Stimulated activated CD4-positive, alpha-beta T cell treated with anti-CD3 and anti-CD28 coated beads, Interleukin-4, amount 100 ng/mL, for 1 hour (primary cell): ENCODE results near the gene ADAMTS2.
A peak's percentile ranks its signal among the peaks of the same experiment; 100 is the strongest.

Experiments used
- DNase-seq: peaks from one replicate; pipeline ENCODE4 v3.0.0-alpha.2; 2020

Gene ADAMTS2

GRCh38 chr5:179345433-179346321, at the start of gene ADAMTS2:
Gene ADAMTS2, minus strand, starts transcription at chr5:179345461. Its CDS starts 133 bp downstream, at chr5:179345328.
- peak; percentile 3 for DNase-seq

- no peak for DNase-seq
Observed at GRCh38 chr5:179393078-179393477, 47.8 kb upstream of the ADAMTS2 start.

GRCh38 chr5:179387151-179388110, 42.2 kb upstream of the ADAMTS2 start:
- DNase-seq = no peak

DNA sequence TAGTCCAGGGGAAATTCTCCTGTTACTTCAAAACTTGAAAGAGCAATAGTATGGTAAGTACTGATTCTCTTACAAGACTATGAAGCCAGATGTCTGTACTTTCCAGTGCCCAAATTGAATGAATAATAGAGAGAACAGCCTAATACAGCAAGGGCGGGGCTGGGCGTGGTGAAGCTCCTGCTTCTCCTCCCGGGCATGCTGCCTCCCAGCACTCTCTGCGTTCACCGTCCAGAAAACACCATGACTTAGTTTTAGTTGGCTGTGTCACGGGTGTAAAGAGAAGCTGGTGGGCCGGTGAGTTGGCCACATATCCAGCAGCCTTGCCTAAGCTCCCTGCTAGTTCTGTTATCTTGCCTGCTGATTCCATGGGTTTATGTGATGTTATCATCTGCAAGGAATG, 40.7 kb upstream of the ADAMTS2 start:
- DNase-seq = no peak

DNA sequence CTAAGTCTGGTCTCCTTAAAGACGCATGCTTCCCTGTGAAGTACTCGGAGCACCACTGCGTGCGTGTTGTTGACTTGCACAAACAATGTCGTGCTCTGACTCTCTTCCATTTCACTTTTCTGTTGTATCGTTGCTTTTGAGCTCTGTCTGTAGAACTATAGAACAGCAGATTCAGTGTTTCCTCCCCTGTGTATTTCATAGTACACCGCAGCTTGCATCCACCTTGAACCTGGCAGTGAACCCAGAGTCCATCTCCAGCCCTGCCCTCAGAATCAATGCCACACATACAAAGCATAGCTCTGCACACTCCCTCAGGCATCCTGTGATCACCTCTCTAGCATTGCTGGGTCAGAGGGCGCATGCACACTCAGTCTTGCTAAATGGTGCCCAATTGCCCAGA, 37.2 kb upstream of the ADAMTS2 start:
- no peak for DNase-seq

DNA sequence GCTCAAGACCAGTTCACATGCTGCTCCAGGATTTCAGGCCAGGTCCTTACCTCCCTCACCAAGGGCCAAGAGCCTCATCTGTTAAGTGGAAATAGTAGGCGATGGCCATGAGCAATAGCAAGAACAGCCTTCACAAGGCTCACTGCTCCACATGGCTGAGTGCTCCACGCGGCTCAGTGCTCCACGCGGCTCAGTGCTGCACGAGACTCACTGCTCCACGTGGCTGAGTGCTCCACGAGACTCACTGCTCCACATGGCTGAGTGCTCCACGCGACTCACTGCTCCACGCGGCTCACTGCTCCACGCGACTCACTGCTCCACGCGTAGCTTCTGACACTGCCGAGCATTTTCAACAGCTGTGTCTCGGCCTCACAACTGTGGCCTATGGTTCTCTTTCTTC, 36.4 kb upstream of the ADAMTS2 start:
- DNase-seq = no peak

DNA sequence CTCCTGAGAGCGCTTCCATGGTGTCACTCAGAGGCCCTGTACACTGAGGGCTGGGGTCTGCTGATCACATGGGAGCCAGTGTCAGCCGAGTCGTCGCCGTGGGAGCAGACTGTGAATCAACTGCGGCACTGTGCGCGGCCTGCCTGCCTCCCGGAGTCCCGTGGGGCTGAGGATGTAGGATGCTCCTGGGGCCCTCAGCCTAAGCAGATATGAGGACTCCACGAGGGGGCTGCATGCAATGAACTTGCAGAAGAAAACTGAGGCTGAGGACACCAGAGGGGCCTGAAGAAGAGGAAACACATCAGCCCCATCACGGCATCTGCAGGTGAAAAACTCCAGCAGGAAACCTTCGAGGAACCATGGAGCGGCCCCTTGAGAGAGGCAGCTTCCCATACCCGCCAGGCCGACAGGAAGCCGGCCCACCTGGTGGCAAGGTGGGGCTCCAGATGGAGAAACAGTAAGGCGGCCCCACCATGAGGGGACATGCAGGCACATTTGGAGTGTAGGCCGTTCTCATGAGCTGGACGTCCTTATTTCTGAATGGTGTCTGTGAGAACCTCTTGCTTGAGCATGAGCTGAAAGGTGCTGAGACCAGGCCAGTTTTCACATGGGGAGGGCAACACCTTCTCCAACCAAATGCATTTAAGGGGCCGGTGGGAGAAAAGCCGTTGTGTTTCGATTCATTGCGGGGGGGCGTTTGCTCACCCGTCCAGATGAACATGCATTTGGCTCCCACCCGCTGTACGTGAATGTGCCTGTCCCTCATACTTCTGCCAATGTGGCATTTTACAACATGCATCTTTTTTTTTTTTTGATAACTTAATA, 35.2 kb upstream of the ADAMTS2 start:
- no peak for DNase-seq

- no peak for DNase-seq
Observed at GRCh38 chr5:179379321-179379890, 34.1 kb upstream of the ADAMTS2 start.

GRCh38 chr5:179378441-179379271, 33.4 kb upstream of the ADAMTS2 start:
- DNase-seq = no peak

GRCh38 chr5:179378116-179378440, 32.8 kb upstream of the ADAMTS2 start:
- DNase-seq = no peak

- DNase-seq = no peak
Observed at GRCh38 chr5:179377421-179378115, 32.3 kb upstream of the ADAMTS2 start.

DNA sequence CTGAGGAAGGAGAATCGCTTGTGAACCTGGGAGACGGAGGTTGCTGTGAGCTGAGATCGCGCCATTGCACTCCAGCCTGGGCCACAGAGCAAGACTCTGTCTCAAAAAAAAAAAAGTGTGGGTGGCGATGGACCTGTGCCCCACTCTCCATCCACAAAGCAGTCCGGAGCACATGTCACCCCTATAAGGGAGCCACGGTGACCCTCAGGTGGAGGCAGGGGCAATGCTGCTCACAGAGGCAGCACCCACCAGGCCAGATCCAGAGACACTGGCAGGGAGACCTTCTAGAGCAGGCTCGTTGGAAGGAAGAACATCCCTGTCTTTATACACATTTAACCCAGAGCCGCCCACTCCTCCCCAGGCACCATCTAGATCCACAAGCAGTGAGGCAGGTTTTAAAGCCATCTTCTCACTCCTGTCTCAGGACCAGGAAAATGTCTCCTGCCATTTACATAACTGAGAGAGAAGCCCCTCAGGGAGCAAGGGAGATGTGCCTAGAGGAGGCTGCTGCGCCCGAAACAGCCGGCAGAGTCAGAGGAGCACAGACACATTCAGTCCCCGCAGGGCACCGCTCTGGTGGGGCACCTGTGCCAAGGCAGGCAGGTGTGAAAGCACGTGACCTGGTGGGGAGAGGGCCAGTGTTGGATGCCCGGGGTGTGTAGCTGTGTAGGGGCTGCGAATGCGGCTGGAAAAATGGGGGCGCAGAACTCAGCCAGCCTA, 31.6 kb upstream of the ADAMTS2 start:
- no peak for DNase-seq

DNA sequence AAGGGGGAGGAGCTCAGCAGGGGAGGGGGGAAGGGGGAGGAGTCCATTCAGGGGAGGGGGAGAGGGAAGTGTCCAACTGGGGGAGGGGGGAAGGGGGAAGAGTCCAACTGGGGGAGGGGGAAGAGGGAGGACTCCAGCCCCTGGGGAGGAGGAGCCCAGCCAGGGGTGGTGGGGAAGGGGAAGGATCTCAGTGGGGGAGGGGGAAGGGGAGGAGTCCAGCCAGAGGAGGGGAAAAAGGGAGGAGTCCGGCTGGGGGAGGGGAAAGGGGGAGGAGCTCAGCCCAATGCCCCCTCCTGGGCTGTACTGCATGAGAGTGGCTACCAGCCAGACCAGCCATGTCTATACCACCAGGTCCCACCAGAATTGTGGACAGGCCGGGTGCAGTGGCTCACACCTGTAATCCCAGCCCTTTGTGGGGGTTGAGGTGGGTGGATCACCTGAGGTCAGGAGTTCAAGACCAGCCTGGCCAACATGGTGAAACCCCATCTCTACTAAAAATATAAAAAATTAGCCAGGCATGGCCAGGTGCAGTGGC, 30.6 kb upstream of the ADAMTS2 start:
- no peak for DNase-seq

GRCh38 chr5:179375236-179375685, 30.0 kb upstream of the ADAMTS2 start:
- DNase-seq = no peak

DNA sequence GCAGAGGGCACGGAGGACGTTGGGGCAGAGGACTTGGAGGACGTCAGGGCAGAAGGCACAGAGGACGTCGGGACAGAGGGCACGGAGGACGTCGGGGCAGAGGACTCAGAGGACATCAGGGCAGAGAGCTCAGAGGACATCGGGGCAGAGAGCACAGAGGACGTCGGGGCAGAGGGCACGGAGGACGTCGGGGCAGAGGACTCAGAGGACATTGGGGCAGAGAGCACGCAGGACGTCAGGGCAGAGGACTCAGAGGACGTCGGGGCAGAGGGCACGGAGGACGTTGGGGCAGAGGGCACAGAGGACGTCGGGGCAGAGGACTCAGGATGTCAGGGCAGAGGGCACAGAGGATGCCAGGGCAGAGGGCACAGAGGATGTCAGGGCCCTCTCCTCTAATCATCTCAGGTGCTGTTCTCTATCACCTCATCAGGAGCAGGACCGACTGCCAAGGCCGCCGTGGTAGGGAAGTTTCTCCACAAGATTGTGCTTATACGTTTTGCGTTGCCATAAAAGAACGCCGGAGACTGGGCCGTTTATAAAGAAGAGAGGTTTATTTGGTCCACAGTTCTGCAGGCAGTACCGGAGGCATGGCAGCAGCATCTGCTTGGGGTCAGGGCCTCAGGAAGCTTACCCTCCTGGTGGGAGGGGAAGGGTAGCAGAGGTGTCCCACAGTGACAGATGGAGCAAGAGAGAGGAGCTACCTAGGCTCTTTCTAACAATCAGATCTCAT, 29.4 kb upstream of the ADAMTS2 start:
- no peak for DNase-seq

GRCh38 chr5:179373961-179374505, 28.8 kb upstream of the ADAMTS2 start:
- DNase-seq = no peak

GRCh38 chr5:179373101-179373934, 28.1 kb upstream of the ADAMTS2 start:
- DNase-seq = no peak
